Bronchial epithelial cell (primary cell): Measurements from ENCODE around the gene TMBIM4. TPM values are rescaled to one million over a fixed set of nuclear protein-coding genes. Genes with fewer than 3 reads are reported as not detected.
A peak's percentile ranks its signal among the peaks of the same experiment; 100 is the strongest.

Experiments used
- DNase-seq: peaks from one replicate; pipeline ENCODE4 v3.0.0-alpha.2; 2010; ENCODE audit warnings: low read depth
- FAIRE-seq: peaks from 2 replicates; lab custom pipeline; 2011; peaks lifted over from hg19 to GRCh38; lab: Jason Lieb, UNC
- H3K27me3 ChIP-seq: 2 replicates; pipeline ENCODE4 v1.5.1; 2011; ENCODE audit warnings: low read length; ENCODE audit not compliant: control insufficient read depth, insufficient read depth
- H3K36me3 ChIP-seq: 2 replicates; pipeline ENCODE4 v1.5.1; 2011; ENCODE audit warnings: low read length; ENCODE audit not compliant: control insufficient read depth, insufficient read depth
- H3K4me3 ChIP-seq: 2 replicates; pipeline ENCODE4 v1.5.1; 2011; ENCODE audit warnings: mild to moderate bottlenecking, low read depth, low read length, control low read depth
- total RNA-seq: library from RNA; depleted of rRNA; stranded (reverse); fragments of >200 nt; gene quantifications from 2 replicates; pipeline ENCODE4 v1.2.1, GENCODE V29; 2014
- TF ChIP-seq, protein P1 (sequence below): IDR thresholded peaks from 2 replicates; pipeline ENCODE4 v1.5.1; 2011; ENCODE audit warnings: mild to moderate bottlenecking, moderate library complexity, low read length, control low read depth, inconsistent platforms; ENCODE audit not compliant: insufficient read depth, severe bottlenecking

The TMBIM4 gene
- total RNA-seq, 1 donor from 2014 or later = 29.5 TPM

DNA sequence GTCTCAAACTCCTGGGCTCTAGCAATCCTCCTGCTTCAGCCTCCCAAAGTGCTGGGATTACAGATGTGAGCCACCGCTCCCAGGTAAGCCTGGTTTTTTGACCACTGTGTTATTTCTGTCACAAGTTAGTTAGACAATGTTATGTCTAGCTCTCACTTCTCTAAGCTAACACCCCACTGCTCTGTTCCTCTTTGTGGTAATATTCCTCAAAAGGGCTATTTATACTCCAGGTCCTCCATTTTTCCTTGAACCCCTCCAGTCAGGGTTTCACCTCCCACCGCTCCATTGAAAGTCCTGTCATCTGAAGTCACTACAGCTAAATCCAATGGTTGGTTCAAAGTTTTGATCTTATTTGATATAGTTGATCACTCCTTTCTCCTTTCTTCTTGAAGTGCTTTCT is 24.3 kb upstream of the TMBIM4 start:
- DNase-seq = no peak
- TF ChIP-seq, protein P1, sequence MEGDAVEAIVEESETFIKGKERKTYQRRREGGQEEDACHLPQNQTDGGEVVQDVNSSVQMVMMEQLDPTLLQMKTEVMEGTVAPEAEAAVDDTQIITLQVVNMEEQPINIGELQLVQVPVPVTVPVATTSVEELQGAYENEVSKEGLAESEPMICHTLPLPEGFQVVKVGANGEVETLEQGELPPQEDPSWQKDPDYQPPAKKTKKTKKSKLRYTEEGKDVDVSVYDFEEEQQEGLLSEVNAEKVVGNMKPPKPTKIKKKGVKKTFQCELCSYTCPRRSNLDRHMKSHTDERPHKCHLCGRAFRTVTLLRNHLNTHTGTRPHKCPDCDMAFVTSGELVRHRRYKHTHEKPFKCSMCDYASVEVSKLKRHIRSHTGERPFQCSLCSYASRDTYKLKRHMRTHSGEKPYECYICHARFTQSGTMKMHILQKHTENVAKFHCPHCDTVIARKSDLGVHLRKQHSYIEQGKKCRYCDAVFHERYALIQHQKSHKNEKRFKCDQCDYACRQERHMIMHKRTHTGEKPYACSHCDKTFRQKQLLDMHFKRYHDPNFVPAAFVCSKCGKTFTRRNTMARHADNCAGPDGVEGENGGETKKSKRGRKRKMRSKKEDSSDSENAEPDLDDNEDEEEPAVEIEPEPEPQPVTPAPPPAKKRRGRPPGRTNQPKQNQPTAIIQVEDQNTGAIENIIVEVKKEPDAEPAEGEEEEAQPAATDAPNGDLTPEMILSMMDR = no peak
- H3K36me3 ChIP-seq = no peaks in the 10 kb centered on the region
- FAIRE-seq = no peak
- H3K27me3 ChIP-seq = no peaks in the 10 kb centered on the region
- H3K4me3 ChIP-seq = no peak overlapping the region

DNA sequence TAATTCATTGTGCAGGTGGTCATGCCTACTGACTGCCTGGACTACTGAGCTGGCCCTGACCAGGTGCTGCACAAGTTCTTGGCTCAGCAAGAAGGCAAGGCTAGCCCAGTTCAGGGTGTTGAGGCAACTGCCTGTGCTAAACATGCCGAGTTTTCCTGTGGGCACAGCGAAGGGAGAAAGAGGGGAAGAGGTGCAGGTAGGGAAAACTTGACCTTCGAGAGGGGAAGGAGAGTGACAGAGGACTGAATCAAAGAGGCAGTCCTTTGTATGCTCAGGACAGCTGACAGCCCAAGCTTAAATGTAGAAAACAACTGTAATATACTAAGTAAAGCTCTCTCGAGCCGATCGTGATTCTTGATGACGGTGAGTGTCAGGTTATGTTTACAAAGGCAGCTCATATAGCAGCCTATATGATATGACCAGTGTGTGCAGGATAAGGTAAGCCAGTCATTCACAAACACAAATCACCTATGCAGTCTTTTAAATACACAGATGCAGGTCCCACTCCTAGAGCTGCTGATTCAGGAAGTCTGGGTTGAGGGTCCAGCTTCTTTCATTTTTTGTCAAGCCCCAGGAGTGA is 21.8 kb upstream of the TMBIM4 start:
- H3K27me3 ChIP-seq = no peaks in the 10 kb centered on the region
- TF ChIP-seq, protein P1 = no peak
- DNase-seq = peak; percentile 46
- H3K36me3 ChIP-seq = no peaks in the 10 kb centered on the region
- FAIRE-seq = no peak
- H3K4me3 ChIP-seq = no peak overlapping the region

DNA sequence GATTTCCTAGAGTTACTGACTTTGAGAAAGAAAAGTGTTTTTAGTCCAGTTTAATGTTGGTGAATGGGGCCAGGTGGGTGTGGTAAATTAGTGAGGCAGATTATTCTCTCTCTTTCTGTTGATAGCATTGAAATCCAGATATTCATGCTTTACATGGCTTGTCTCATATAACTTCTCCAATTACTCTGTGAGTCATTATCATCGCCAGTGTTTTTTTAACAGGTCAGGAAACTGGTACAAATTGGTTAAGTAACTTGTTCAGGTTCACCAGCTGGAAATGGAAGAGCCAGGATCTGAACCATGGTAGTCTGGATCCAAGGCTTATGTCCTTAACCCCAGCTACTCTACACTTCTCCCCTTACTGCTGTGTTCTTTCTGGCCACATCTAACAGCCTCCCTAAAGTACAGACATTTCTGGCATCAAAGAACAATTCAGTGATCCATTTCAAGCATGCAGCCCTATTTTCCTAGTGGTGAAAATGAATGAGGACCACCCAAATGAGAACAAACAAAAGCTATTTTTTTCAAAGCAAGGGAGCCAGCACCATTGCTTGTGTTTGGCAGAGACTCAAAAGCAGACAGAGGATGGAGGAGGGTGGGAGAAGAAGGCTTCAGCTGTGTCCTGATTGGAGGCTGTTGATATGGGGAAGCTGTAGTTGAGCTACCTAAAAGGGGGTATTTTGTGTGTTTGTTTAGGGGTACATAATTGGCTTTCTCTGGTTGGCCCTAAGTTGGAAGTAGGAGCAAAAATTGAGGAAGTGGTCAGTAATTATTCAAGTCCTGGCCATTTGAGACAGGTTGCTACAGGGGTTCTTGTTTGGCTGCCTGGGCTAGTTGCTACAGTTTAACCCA is 20.9 kb upstream of the TMBIM4 start:
- FAIRE-seq (no peak), DNase-seq (peak; percentile 84)
- Histone ChIP-seq H3K36me3 (no peaks in the 10 kb centered on the region), H3K4me3 (no peak overlapping the region), H3K27me3 (no peaks in the 10 kb centered on the region)
- TF ChIP-seq, protein P1 = no peak

DNA sequence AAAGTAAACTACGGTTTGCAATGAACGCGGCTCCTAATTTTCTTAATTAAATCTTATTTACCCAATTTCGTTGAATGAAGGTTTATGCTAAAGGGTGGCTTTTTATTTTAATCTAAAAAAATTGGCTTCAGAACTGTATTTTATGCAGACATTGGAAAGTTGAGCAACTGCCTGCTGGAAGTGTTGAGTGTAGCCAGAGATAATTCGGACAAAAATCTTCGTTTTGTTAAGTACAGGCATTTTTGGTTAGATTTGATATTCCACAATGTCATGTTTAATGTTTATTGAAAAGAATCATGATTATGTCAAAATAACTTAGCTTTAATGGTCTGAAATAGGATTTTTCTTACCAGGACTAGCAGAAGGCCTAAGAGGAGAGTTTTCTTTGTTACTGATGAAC is 20.1 kb upstream of the TMBIM4 start:
- peak overlapping the region; percentile 58 for H3K4me3 ChIP-seq
- no peaks in the 10 kb centered on the region for H3K27me3 ChIP-seq
- DNase-seq (no peak), FAIRE-seq (no peak)
- TF ChIP-seq, protein P1 = no peak
- H3K36me3 ChIP-seq = no peaks in the 10 kb centered on the region

DNA sequence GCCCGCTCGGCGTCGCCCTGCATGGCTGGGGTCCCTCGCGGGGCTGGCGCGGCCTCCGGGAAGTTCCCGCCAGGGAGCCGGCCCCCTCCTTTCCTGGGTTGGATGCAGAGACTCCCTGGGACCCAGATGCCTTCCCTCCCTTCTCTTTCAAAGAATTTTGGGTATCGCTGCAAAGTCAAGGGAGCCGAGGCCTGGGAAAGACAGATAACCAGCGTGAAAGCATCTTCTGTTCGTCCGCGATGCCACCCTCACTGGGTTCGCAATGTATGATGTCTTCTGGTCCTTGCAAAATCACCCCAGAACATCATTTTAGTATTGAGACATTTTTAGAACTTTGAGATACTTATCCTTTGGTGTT is 19.7 kb upstream of the TMBIM4 start:
- DNase-seq (no peak), FAIRE-seq (no peak)
- Histone ChIP-seq H3K36me3 (no peaks in the 10 kb centered on the region), H3K4me3 (peak overlapping the region; percentile 58), H3K27me3 (no peaks in the 10 kb centered on the region)
- TF ChIP-seq, protein P1 = no peak
